Limb (tissue), 2 donors: ENCODE results near the gene TSNAXIP1.
A peak's percentile ranks its signal among the peaks of the same experiment; 100 is the strongest.
"Not testable (repeated sequence)": the region's sequence is repeated elsewhere in the genome, so short reads cannot be mapped to it uniquely, and the experiment has no call there.

Experiments
- DNase-seq, 2 donors: peaks; one replicate each; pipeline ENCODE4 v3.0.0-alpha.2; 2016; ENCODE audit errors: extremely low spot score in 2 of 2

Gene TSNAXIP1

GRCh38 chr16:67858500-67858899, 51.8 kb downstream of the TSNAXIP1 start:
- DNase-seq: no peak

DNA sequence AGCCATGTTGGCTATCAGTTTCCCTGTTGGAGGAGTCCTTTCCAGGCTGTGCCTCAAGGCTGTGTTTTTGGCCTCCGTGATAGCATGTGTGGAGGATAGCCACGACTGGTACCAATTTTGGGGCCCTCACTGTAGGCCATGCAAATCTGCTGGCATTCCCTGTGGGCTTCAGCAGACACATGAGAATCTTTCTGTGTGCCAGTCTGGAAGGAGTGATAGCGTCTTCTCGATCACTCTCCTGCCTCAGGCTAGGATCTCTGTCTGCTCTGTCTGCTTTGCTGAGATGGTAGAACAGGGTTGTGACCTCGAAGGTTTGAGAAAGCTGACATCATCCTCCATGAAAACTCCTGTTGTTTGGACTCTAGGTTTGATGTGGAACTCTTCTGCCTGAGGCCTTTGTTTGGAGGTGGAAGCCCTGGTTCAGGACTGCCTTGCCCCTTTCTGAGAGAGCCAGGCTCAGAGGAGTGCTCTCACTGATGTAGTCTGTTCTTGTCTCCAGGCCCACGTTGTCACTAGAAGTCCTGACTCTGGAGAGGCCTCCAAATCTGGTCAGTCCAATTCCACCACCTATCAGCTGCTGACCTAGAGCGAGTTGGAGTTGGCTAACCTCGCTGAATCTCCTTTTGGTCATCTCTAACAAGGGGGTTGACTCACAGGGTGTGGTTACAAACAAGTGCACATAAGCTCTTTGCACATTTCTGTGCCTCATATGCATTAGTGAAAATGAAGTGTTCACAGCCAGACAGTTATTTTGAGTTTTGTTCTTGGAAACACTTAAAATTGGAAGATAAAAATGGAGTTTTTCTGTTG, 54.1 kb downstream of the TSNAXIP1 start:
- no peak for DNase-seq

GRCh38 chr16:67861877-67862276, 55.2 kb downstream of the TSNAXIP1 start:
- DNase-seq: no peak

DNA sequence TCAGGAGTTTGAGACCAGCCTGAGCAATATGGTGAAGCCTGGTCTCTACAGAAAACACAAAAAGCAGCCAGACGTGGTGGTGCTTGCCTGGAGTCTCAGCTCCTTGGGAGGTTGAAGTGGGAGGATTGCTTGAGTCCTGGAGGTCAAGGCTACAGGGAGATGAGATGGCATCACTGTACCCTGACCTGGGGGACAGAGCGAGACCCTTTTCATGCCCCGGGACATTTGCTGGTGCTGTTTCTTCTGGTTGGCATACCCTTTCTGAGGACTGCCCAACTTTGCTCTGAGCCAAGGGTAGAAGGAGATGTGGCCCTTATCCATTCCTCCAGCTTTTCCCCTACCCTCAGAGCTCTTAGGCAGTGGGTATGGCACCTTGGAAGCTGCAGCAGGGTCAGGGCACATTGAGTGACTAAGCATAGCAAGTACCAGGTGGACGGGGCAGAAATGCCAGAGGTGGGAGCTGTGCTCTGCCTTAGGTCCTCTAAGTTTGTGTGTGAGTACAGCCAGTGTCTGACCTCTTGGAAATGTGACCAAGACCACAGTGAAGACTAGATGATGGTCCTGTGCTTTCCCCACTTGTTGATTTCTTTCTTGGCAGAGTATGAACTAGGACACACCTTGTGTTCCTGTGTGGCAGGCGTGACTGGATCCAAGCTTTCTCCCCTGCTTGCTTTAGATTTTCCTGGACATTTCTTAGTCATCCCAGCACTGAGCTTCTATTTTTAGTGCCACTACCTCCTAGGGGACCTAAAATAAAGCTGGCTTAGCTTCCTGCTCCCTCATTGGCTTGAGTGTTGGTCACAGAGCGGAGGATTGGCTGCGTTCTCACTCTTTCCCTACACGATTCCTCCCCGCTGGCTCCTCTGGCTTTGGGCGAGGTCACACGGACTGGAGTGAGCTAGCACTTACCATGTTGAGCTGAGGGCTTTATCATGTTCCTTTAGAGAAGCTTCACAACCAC, 56.2 kb downstream of the TSNAXIP1 start:
- no peak for DNase-seq

- not testable (repeated sequence) for DNase-seq
Measured at GRCh38 chr16:67864044-67864443, 57.4 kb downstream of the TSNAXIP1 start.

- DNase-seq: no peak
Measured at GRCh38 chr16:67864594-67864993, 57.9 kb downstream of the TSNAXIP1 start.

DNA sequence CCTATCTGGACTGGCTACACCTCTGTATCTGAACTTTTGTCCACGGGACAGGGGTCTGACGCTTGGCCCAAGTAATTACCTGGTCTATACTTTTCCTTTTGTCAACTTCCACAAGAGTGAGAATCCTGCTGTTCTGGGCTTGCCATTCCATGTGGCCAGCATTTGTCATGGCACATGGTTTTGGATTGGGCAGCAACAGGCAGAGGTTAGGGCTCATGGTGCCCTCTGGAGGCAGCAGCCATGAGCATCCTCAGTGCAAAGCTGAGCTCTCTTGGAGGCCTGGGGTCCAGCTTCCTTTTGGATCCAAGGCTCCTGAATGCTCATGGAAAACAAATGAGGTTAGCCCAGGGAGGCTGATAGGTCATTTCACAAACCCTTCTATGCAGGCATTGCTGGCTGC, 58.6 kb downstream of the TSNAXIP1 start:
- no peak for DNase-seq

DNA sequence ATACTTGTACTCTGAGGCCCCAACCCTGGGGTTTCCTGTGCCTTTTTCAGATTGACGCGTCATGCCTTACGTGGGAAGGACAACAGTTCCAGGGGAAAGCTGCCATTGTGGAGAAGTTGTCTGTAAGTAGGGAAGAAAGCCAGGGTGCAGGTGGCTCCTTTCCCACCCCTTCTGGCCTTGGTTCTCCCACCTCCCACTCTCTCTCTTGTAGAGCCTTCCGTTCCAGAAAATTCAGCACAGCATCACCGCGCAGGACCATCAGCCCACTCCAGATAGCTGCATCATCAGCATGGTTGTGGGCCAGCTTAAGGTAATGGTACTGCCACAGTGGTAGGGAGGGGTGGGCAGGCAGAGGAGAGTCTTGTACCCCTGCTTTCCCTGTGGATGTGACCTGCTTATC, 61.6 kb downstream of the TSNAXIP1 start:
- DNase-seq: no peak

GRCh38 chr16:67869653-67870052, 63.0 kb downstream of the TSNAXIP1 start:
- no peak for DNase-seq

DNA sequence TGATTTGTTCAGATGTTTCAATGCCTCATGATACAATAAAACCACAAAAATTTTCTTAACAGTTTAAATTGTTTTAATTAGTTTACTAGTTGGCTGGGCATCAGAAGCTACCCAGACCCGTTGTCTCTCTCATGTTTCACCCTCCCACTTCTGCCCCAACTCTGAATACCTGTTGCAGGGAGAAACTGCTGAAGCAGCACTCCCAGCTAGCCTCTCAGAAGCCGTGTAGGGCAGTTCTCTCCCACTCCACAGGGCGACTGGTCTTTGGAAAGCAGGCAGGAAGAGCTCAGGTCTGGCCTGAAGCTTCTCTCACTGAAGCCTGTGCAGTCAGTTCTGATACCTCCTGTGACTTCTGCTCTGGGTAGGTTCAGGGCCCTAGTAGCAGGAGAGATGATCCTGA, 64.6 kb downstream of the TSNAXIP1 start:
- no peak for DNase-seq

- DNase-seq: no peak
Measured at GRCh38 chr16:67872131-67872630, 65.5 kb downstream of the TSNAXIP1 start.

DNA sequence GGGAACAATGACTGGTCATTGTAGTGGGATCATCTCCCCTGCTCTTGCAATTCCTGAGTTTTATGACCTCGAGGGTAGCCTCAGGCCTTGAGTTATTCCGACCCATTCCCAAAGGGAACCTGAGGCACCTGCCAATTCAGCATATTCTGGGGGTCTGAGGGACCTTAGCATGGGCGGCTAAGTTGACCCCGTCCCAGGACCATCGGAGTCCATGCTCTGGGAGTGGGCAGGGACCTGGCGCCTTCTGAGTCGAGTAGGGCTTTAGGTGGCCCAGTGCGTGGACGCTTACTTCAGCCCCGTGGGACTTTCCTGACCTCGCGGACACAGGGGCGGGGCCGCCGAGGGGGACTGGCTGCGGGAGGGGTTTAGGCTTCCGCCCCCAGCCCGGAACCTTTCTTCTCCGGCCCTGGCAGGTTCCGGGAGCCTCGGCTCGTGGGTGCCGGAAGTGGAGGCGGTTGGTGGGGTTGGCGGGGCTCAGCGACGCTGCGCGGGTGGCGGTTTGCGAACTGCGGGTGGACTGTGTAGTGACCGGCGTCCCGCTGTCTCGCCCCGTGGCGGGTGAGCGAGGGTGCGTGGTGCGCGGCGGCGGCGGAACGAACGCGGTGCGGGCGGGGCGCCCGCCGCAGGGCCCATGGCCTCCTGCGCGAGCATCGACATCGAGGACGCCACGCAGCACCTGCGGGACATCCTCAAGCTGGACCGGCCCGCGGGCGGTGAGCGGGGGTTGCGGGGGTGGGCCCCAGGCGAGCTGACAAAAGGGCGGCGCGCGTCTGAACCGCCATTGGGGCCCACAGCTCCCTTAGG, 66.1 kb downstream of the TSNAXIP1 start, which contains the start of gene EDC4:
Gene EDC4, plus strand, starts transcription at position 422 of the 804 bp plus-strand sequence. Its CDS starts 210 bp downstream, at position 632.
- DNase-seq: peak; percentile 58 to 88

- no peak for DNase-seq
Measured at GRCh38 chr16:67873435-67874370, 67.0 kb downstream of the TSNAXIP1 start.

GRCh38 chr16:67874372-67874771, 67.7 kb downstream of the TSNAXIP1 start:
- DNase-seq: no peak

DNA sequence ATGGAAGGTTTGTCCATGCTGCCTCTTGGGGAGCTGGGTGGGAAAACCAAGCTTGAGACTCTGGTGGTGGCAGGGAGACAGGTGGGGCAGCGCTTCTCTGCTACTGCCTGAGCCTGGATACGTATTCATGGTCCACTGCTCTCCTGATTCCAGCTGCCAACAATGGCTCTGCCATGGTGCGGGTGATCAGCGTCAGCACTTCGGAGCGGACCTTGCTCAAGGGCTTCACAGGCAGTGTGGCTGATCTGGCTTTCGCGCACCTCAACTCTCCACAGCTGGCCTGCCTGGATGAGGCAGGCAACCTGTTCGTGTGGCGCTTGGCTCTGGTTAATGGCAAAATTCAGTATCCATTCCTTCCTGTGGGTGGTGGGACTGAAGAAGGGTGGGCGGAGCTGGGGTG, 70.4 kb downstream of the TSNAXIP1 start:
- no peak for DNase-seq
